Stimulated activated CD4-positive, alpha-beta T cell treated with anti-CD3 and anti-CD28 coated beads, Interleukin-2, amount 100 ng/mL, for 48 hours (primary cell): ENCODE data around the gene ARL4D.
"Not testable (repeated sequence)": the region's sequence is repeated elsewhere in the genome, so short reads cannot be mapped to it uniquely, and the experiment has no call there.

Source experiments
- DNase-seq, 2 donors: peaks; one replicate each; pipeline ENCODE4 v3.0.0-alpha.2; 2020

The ARL4D gene

GRCh38 chr17:43399839-43400328 lies 1.1 kb downstream of the ARL4D start:
- DNase-seq, result no peak

- DNase-seq, result no peak
These were observed 2.3 kb downstream of the ARL4D start for GRCh38 chr17:43400943-43401717.

GRCh38 chr17:43402078-43402477 lies 3.3 kb downstream of the ARL4D start:
- no peak for DNase-seq

GRCh38 chr17:43402567-43402966 lies 3.8 kb downstream of the ARL4D start:
- DNase-seq, result no peak

GRCh38 chr17:43403846-43404245 lies 5.1 kb downstream of the ARL4D start:
- DNase-seq, result no peak

- DNase-seq, result no peak
These were observed 7.1 kb downstream of the ARL4D start for GRCh38 chr17:43405861-43406260.

- DNase-seq, result no peak
These were observed 8.2 kb downstream of the ARL4D start for GRCh38 chr17:43406676-43407645.

- DNase-seq, result no peak
These were observed 10.3 kb downstream of the ARL4D start for GRCh38 chr17:43409131-43409530.

- no peak for DNase-seq
These were observed 12.0 kb downstream of the ARL4D start for GRCh38 chr17:43410557-43411368.

GRCh38 chr17:43411369-43411677 lies 12.5 kb downstream of the ARL4D start:
- no peak for DNase-seq

GRCh38 chr17:43411749-43412148 lies 13.0 kb downstream of the ARL4D start:
- DNase-seq, result no peak

- no peak for DNase-seq
These were observed 13.4 kb downstream of the ARL4D start for GRCh38 chr17:43412166-43412565.

- DNase-seq, result no peak
These were observed 18.5 kb downstream of the ARL4D start for GRCh38 chr17:43416998-43417890.

GRCh38 chr17:43418441-43419374 lies 19.9 kb downstream of the ARL4D start:
- DNase-seq, result no peak

- DNase-seq, result not testable (repeated sequence)
These were observed 20.6 kb downstream of the ARL4D start for GRCh38 chr17:43419375-43419882.

- no peak for DNase-seq
These were observed 25.1 kb downstream of the ARL4D start for GRCh38 chr17:43423777-43424455.

- no peak for DNase-seq
These were observed 28.7 kb downstream of the ARL4D start for GRCh38 chr17:43427362-43428043.

GRCh38 chr17:43428524-43428923 lies 29.7 kb downstream of the ARL4D start:
- no peak for DNase-seq
